Skin epidermis (tissue), 12 donors: ENCODE measurements around the gene NUP42.
"Not testable (repeated sequence)": the region's sequence is repeated elsewhere in the genome, so short reads cannot be mapped to it uniquely, and the experiment has no call there.

Source experiments
- H3K27ac ChIP-seq, 21 experiments: fragments of 200-600 bp; sonication (generic) in 11 of 21; one replicate each; pipeline ENCODE4 v1.5.0; 2020; ENCODE audit warnings: mild to moderate bottlenecking in 3 of 21, inconsistent platforms in 2 of 21, moderate library complexity in 2 of 21
- H3K4me3 ChIP-seq, 7 experiments: fragments of 200-600 bp; sonication (generic) in 2 of 7; one replicate each; pipeline ENCODE4 v1.5.0; 2020; ENCODE audit warnings: inconsistent platforms in 2 of 7, mild to moderate bottlenecking in 2 of 7, moderate library complexity in 1 of 7

Gene NUP42

GRCh38 chr7:23196306-23196705 lies 14.5 kb downstream of the NUP42 start:
- Histone ChIP-seq H3K27ac (no peak overlapping the region), H3K4me3 (no peak overlapping the region)

- H3K27ac ChIP-seq, H3K4me3 ChIP-seq: not testable (repeated sequence)
Observed at GRCh38 chr7:23197745-23198144, 15.9 kb downstream of the NUP42 start.

- no peak overlapping the region for H3K27ac ChIP-seq
- H3K4me3 ChIP-seq = no peak overlapping the region
Observed at GRCh38 chr7:23200331-23200730, 18.5 kb downstream of the NUP42 start.

GRCh38 chr7:23204241-23204640 lies 22.4 kb downstream of the NUP42 start:
- Histone ChIP-seq H3K27ac (no peak overlapping the region), H3K4me3 (no peak overlapping the region)

GRCh38 chr7:23205577-23205908 lies 23.7 kb downstream of the NUP42 start:
- Histone ChIP-seq H3K27ac (peak overlapping the region in 10 of 21 experiments; percentile 5 to 71 (median 38)), H3K4me3 (peak overlapping the region in 4 of 7 experiments; percentile 18 to 32 (median 27))

GRCh38 chr7:23205909-23206767 lies 24.3 kb downstream of the NUP42 start:
- Histone ChIP-seq H3K4me3 (peak overlapping the region in 6 of 7 experiments; percentile 1 to 32 (median 22)), H3K27ac (peak overlapping the region in 15 of 21 experiments; percentile 0 to 73 (median 37))

GRCh38 chr7:23207021-23207420 lies 25.2 kb downstream of the NUP42 start:
- no peak overlapping the region for H3K4me3 ChIP-seq
- no peak overlapping the region for H3K27ac ChIP-seq

- Histone ChIP-seq H3K4me3 (no peak overlapping the region), H3K27ac (no peak overlapping the region)
Observed at GRCh38 chr7:23207884-23208283, 26.0 kb downstream of the NUP42 start.

- Histone ChIP-seq H3K4me3 (no peak overlapping the region), H3K27ac (no peak overlapping the region)
Observed at GRCh38 chr7:23208316-23208715, 26.5 kb downstream of the NUP42 start.

- H3K4me3 ChIP-seq = no peak overlapping the region
- no peak overlapping the region for H3K27ac ChIP-seq
Observed at GRCh38 chr7:23210506-23210905, 28.7 kb downstream of the NUP42 start.

GRCh38 chr7:23211589-23211988 lies 29.7 kb downstream of the NUP42 start:
- Histone ChIP-seq H3K4me3 (no peak overlapping the region), H3K27ac (no peak overlapping the region)

GRCh38 chr7:23212395-23212794 lies 30.5 kb downstream of the NUP42 start:
- peak overlapping the region in 1 of 21 experiments; percentile 49 for H3K27ac ChIP-seq
- H3K4me3 ChIP-seq = no peak overlapping the region

GRCh38 chr7:23212841-23213240 lies 31.0 kb downstream of the NUP42 start:
- Histone ChIP-seq H3K27ac (peak overlapping the region in 1 of 21 experiments; percentile 49), H3K4me3 (no peak overlapping the region)

- Histone ChIP-seq H3K4me3 (no peak overlapping the region), H3K27ac (no peak overlapping the region)
Observed at GRCh38 chr7:23213755-23214154, 31.9 kb downstream of the NUP42 start.

GRCh38 chr7:23214423-23214822 lies 32.6 kb downstream of the NUP42 start:
- H3K4me3 ChIP-seq = no peak overlapping the region
- H3K27ac ChIP-seq = no peak overlapping the region

- no peak overlapping the region for H3K4me3 ChIP-seq
- H3K27ac ChIP-seq = no peak overlapping the region
Observed at GRCh38 chr7:23214938-23215337, 33.1 kb downstream of the NUP42 start.

- H3K27ac ChIP-seq = peak overlapping the region in 2 of 21 experiments; percentile 29 to 72
- H3K4me3 ChIP-seq = no peak overlapping the region
Observed at GRCh38 chr7:23216021-23216420, 34.2 kb downstream of the NUP42 start.

GRCh38 chr7:23218196-23218595 lies 36.3 kb downstream of the NUP42 start:
- Histone ChIP-seq H3K27ac (no peak overlapping the region), H3K4me3 (no peak overlapping the region)

GRCh38 chr7:23220690-23221305 lies 39.0 kb downstream of the NUP42 start:
- Histone ChIP-seq H3K27ac (no peak overlapping the region), H3K4me3 (no peak overlapping the region)

- H3K27ac ChIP-seq = no peak overlapping the region
- no peak overlapping the region for H3K4me3 ChIP-seq
Observed at GRCh38 chr7:23222439-23223030, 40.7 kb downstream of the NUP42 start.

- not testable (repeated sequence) for H3K4me3 ChIP-seq, H3K27ac ChIP-seq
Observed at GRCh38 chr7:23224364-23224763, 42.5 kb downstream of the NUP42 start.
